KMS-11 (cell line): Measurements from ENCODE around the gene NMUR1.

Experiments
- H2AFZ ChIP-seq: fragments of 200-600 bp; sonication (generic); 2 replicates; pipeline ENCODE4 v1.6.1; 2016; ENCODE audit warnings: antibody characterized with exemption, mixed run types, low read depth
- H3K27ac ChIP-seq: fragments of 200-600 bp; sonication (generic); 2 replicates; pipeline ENCODE4 v1.6.1; 2016; ENCODE audit warnings: mild to moderate bottlenecking, mixed run types
- H3K27me3 ChIP-seq: fragments of 200-600 bp; sonication (generic); 2 replicates; pipeline ENCODE4 v1.6.1; 2017; ENCODE audit warnings: mild to moderate bottlenecking, low read depth, mixed run types, moderate library complexity; ENCODE audit not compliant: insufficient read depth
- H3K36me3 ChIP-seq: fragments of 200-600 bp; sonication (generic); 2 replicates; pipeline ENCODE4 v1.6.1; 2017; ENCODE audit warnings: mild to moderate bottlenecking, mixed run types; ENCODE audit not compliant: insufficient read depth
- H3K4me1 ChIP-seq: fragments of 200-600 bp; sonication (generic); 2 replicates; pipeline ENCODE4 v1.6.1; 2016; ENCODE audit warnings: mild to moderate bottlenecking, low read depth, mixed run types; ENCODE audit not compliant: poor library complexity, severe bottlenecking
- H3K4me2 ChIP-seq: fragments of 200-600 bp; sonication (generic); 2 replicates; pipeline ENCODE4 v1.7.0; 2016; ENCODE audit warnings: mild to moderate bottlenecking, mixed run types
- H3K4me3 ChIP-seq: fragments of 200-600 bp; sonication (generic); IDR thresholded peaks from 2 replicates; pipeline ENCODE4 v1.6.1; 2017; ENCODE audit warnings: low read depth, low read length, mixed read lengths; ENCODE audit not compliant: insufficient read depth
- H3K79me2 ChIP-seq: fragments of 200-600 bp; sonication (generic); 2 replicates; pipeline ENCODE4 v1.6.1; 2016; ENCODE audit warnings: low read depth, mixed run types; ENCODE audit not compliant: insufficient read depth
- H3K9ac ChIP-seq: fragments of 200-600 bp; sonication (generic); 2 replicates; pipeline ENCODE4 v1.6.1; 2016; ENCODE audit warnings: mild to moderate bottlenecking, mixed run types
- H4K20me1 ChIP-seq: fragments of 200-600 bp; sonication (generic); 2 replicates; pipeline ENCODE4 v1.6.1; 2016; ENCODE audit warnings: mild to moderate bottlenecking, mixed run types; ENCODE audit not compliant: insufficient read depth
- CTCF ChIP-seq: fragments of 200-600 bp; sonication (generic); conservative IDR thresholded peaks from 2 replicates; pipeline ENCODE4 v1.6.1; 2017; ENCODE audit warnings: low read depth, mild to moderate bottlenecking, antibody characterized with exemption, low read length, moderate library complexity, mixed read lengths

The NMUR1 gene

GRCh38 chr2:231568785-231569435 is 38.7 kb upstream of the NMUR1 start:
- Histone ChIP-seq H3K27me3 (no peaks in the 10 kb centered on the region), H3K4me1 (no peaks in the 10 kb centered on the region), H3K4me2 (no peak overlapping the region), H3K36me3 (no peaks in the 10 kb centered on the region), H3K9ac (no peak overlapping the region), H3K27ac (no peak overlapping the region), H3K4me3 (no peak overlapping the region), H3K79me2 (no peaks in the 10 kb centered on the region), H4K20me1 (no peaks in the 10 kb centered on the region), H2AFZ (no peak overlapping the region)
- TF ChIP-seq CTCF, result no peak

- H3K4me1 ChIP-seq, result no peaks in the 10 kb centered on the region
- H3K27ac ChIP-seq, result no peak overlapping the region
- no peaks in the 10 kb centered on the region for H4K20me1 ChIP-seq
- no peaks in the 10 kb centered on the region for H3K79me2 ChIP-seq
- H3K9ac ChIP-seq, result no peak overlapping the region
- no peak overlapping the region for H2AFZ ChIP-seq
- no peaks in the 10 kb centered on the region for H3K27me3 ChIP-seq
- no peak overlapping the region for H3K4me3 ChIP-seq
- no peak overlapping the region for H3K4me2 ChIP-seq
- no peaks in the 10 kb centered on the region for H3K36me3 ChIP-seq
- TF ChIP-seq CTCF, result no peak
Observed at GRCh38 chr2:231568098-231568784, 38.0 kb upstream of the NMUR1 start.

- Histone ChIP-seq H2AFZ (no peak overlapping the region), H3K27me3 (no peaks in the 10 kb centered on the region), H3K4me3 (no peak overlapping the region), H3K79me2 (no peaks in the 10 kb centered on the region), H4K20me1 (no peaks in the 10 kb centered on the region), H3K36me3 (no peaks in the 10 kb centered on the region), H3K4me2 (no peak overlapping the region), H3K4me1 (no peaks in the 10 kb centered on the region), H3K9ac (no peak overlapping the region), H3K27ac (no peak overlapping the region)
- no peak for TF ChIP-seq CTCF
Observed at GRCh38 chr2:231567159-231567558, 36.9 kb upstream of the NMUR1 start.

GRCh38 chr2:231565887-231566594 is 35.8 kb upstream of the NMUR1 start:
- Histone ChIP-seq H3K4me1 (no peaks in the 10 kb centered on the region), H3K27me3 (no peaks in the 10 kb centered on the region), H3K9ac (no peak overlapping the region), H3K36me3 (no peaks in the 10 kb centered on the region), H3K79me2 (no peaks in the 10 kb centered on the region), H2AFZ (no peak overlapping the region), H3K27ac (no peak overlapping the region), H3K4me2 (no peak overlapping the region), H3K4me3 (no peak overlapping the region), H4K20me1 (no peaks in the 10 kb centered on the region)
- no peak for TF ChIP-seq CTCF
